Measurements from ENCODE around the gene SMAGP.

DNA sequence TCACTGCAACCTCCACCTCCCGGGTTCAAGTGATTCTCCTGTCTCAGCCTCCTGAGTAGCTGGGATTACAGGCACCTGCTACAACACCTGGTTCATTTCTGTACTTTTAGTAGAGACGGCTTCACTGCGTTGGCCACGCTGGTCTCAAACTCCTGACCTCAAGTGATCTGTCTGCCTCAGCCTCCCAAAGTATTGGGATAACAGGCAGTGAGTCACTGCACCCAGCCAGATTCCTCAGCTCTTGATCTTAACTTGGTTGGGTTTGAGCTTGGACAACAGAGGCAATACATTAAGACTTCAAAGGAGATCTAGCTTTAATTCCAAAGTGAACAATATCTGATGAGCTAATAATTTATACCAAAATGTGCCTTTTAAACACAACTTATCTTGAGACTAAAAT lies 25.9 kb downstream of the SMAGP start:
- no peak for TF ChIP-seq YY1 (IDR thresholded peaks at IDR 0.05; ENCODE audit: insufficient read depth, insufficient read length)
- TF ChIP-seq ZNF274 (IDR thresholded peaks at IDR 0.05; ENCODE audit: low read depth, low read length), result no peak

Data from NT2/D1 (cell line).